SK-MEL-5 (cell line): ENCODE results near the gene MRC1. TPM values are rescaled to one million over a fixed set of nuclear protein-coding genes. Genes with fewer than 3 reads are reported as not detected.
"Not testable (repeated sequence)": the region's sequence is repeated elsewhere in the genome, so short reads cannot be mapped to it uniquely, and the experiment has no call there.

ENCODE experiments used
- DNase-seq: peaks from one replicate; pipeline ENCODE4 v3.0.0-alpha.2; 2016; ENCODE audit warnings: low read depth, low spot score
- in situ Hi-C: cut with HindIII; loops from 2 replicates; pipeline ENCODE4 v1.10.0; 2016; ENCODE audit warnings: low sequenced_read_pairs, high pct_unique_total_duplicates, low pct_unique_long_range_greater_than_20kb
- small RNA-seq, 2 experiments: library from RNA; depleted of rRNA; stranded (forward); fragments of <200 nt; gene quantifications; one replicate each; pipeline ENCODE3, GENCODE V24; 2014
- total RNA-seq: library from RNA; depleted of rRNA; stranded (reverse); fragments of >200 nt; shearing (Covaris generic); gene quantifications from 2 replicates; pipeline ENCODE4 v1.2.3, GENCODE V29; 2014; rRNA removed

MRC1 gene
- total RNA-seq, 1 experiment from 2014 or later = not detected

GRCh38 chr10:17915181-17915580 lies 106.0 kb downstream of the MRC1 start:
- in situ Hi-C loops = no loop called here
- no peak for DNase-seq

- in situ Hi-C loops = no loop called here
- no peak for DNase-seq
Observed at GRCh38 chr10:17918187-17918903, 109.2 kb downstream of the MRC1 start.

DNA sequence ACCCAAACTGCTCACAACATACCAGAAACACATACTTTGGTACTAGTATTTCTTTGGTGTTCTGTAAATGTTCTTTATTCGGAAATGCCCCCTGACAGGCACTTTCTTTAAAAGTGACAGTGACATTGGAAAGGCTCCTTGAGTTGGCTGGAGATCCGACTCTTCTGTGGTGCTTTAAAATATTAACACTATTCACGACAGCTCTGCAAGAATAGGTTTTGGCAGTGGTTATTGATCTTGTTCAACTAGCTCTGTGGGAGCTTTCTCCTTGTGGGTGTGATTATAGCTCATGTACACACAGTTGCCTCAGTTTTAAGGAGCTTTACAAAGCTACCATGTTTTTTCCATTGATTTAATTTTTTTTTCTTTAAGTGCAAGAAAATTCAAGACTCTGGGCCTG lies 112.2 kb downstream of the MRC1 start:
- no peak for DNase-seq
- in situ Hi-C loops = no loop called here

DNA sequence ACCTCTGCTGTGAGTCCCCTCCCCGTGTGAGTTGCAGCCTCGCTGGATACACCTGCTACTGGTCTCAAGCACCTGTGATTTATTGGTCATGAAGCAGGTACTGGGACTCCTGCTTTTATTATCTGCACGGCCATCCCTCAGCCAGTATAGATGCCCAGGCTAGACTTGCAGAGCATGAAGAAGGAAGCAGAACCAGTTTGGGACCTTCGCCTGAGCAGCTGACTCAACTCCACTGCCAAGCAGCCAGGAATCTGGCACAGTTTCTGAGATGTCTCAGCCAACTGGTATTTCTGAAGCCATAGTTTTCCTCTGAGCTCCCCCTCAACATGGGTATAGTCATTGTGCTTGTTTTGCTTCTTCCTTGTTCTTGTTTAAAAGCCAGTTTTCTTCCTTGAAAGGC lies 114.6 kb downstream of the MRC1 start:
- no peak for DNase-seq
- in situ Hi-C loops = no loop called here

GRCh38 chr10:17943033-17943745 lies 134.0 kb downstream of the MRC1 start:
- DNase-seq = no peak
- in situ Hi-C loops = no loop called here

DNA sequence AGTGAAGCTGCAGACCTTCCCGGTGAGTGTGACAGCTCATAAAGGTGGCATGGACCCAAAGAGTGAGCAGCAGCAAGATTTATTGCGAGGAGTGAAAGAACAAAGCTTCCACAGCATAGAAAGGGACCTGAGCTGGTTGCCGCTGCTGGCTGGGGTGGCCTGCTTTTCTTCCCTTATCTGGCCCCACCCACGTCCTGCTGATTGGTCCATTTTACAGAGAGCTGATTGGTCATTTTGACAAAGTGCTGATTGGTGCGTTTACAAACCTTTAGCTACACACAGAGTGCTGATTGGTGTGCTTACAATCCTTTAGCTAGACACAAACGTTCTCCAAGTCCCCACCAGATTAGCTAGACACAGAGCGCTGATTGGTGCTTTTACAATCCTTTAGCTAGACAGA lies 141.1 kb downstream of the MRC1 start:
- in situ Hi-C loops, DNase-seq: not testable (repeated sequence)

GRCh38 chr10:17950726-17951125 lies 141.6 kb downstream of the MRC1 start:
- in situ Hi-C loops = no loop called here
- DNase-seq = no peak

DNA sequence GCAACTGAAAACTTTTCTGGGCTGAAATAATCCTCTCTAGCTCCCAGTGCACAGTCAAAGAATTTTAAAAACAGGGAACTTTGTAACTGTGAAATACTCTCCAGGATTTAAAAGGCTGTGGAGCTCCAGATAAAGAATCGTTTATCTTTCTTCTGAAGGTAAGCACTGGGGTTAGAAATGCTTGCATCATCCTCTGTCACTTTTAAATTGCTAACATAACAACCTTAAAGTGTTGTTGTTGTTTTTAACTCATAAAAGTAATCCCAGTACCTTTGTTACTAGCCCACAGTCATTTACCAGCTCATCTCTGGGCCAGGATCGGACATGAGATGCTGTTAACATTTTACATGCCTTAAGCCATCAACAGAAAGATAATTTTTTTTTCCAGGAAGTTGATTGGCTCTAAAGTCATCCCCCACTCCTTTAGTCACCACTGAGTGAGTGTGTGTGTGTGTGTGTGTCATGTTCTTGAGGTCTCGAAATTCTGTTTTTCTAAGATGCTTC lies 142.8 kb downstream of the MRC1 start, which contains the start of gene SLC39A12:
Gene SLC39A12, plus strand, starts transcription at position 51 of the 504 bp plus-strand sequence. CDS start 1,359 bp downstream, outside the sequence.
- DNase-seq = no peak
- in situ Hi-C loops = no loop called here

- DNase-seq, in situ Hi-C loops: not testable (repeated sequence)
Observed at GRCh38 chr10:17954372-17954771, 145.2 kb downstream of the MRC1 start.

GRCh38 chr10:17954861-17955260 lies 145.7 kb downstream of the MRC1 start:
- in situ Hi-C loops = no loop called here
- no peak for DNase-seq

- no peak for DNase-seq
- in situ Hi-C loops = no loop called here
Observed at GRCh38 chr10:17958049-17958448, 148.9 kb downstream of the MRC1 start.

DNA sequence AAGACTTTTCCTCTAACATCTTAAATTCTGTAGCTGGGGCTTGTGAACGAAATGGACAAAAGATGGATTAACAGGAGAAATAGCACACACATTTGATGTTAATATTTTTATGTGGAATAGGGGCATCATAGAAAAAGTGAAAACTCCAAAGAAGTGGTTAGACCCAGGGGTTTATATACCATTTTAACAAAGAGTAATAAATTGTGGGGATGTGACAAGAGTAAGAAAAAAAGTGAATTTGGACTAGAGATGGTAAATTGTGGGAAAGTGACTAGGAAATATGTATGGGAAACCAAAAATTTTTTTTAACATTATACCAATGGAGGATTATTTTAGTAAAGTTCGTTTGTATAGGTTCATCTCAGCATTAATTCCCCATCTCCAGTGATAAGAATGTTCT lies 150.7 kb downstream of the MRC1 start:
- in situ Hi-C loops = no loop called here
- no peak for DNase-seq

Small RNA genes lying within 50 kb of the gene (small RNA-seq; reads per million reads assigned to genes)
- gene MIR511 = 0 reads per million in 2 experiments

Other genes starting within 250 kb of the MRC1 start
- 24.2 and 25.3 TPM in 2 replicates for gene HACD1, start 192.0 kb upstream of the MRC1 start, total RNA-seq
- 16.8 and 17.3 TPM in 2 replicates for gene STAM, start 165.2 kb upstream of the MRC1 start, total RNA-seq
- gene TMEM236, start 57.1 kb upstream of the MRC1 start, total RNA-seq = 0.03 and 0.05 TPM in 2 replicates
- gene SLC39A12, start 142.6 kb downstream of the MRC1 start, total RNA-seq = 0.05 TPM in 1 of 2 replicates, not detected in the other